Epithelial cell of proximal tubule (primary cell): Measurements from ENCODE around the gene PRPH. TPM values are rescaled to one million over a fixed set of nuclear protein-coding genes. Genes with fewer than 3 reads are reported as not detected.
"Not testable (repeated sequence)": the region's sequence is repeated elsewhere in the genome, so short reads cannot be mapped to it uniquely, and the experiment has no call there.

Source experiments
- DNase-seq: peaks from one replicate; pipeline ENCODE4 v3.0.0-alpha.2; 2011; ENCODE audit warnings: low read depth
- H3K4me3 ChIP-seq: 2 replicates; pipeline ENCODE4 v1.5.1; 2011; ENCODE audit warnings: low read depth, mild to moderate bottlenecking, low read length
- CTCF ChIP-seq: conservative IDR thresholded peaks from 2 replicates; pipeline ENCODE4 v1.5.1; 2012; ENCODE audit warnings: low read depth, mild to moderate bottlenecking, low read length
- total RNA-seq: library from RNA; depleted of rRNA; stranded (reverse); fragments of >200 nt; gene quantifications from 2 replicates; pipeline ENCODE4 v1.2.3, GENCODE V29; 2015

PRPH gene
- total RNA-seq, 1 donor from 2014 or later, result not detected

- no peak overlapping the region for H3K4me3 ChIP-seq
- no peak for DNase-seq
- TF ChIP-seq CTCF, result no peak
These were observed 21.9 kb upstream of the PRPH start for GRCh38 chr12:49272790-49273725.

- TF ChIP-seq CTCF, result no peak
- no peak overlapping the region for H3K4me3 ChIP-seq
- no peak for DNase-seq
These were observed 21.1 kb upstream of the PRPH start for GRCh38 chr12:49273726-49274395.

- no peak for DNase-seq
- no peak overlapping the region for H3K4me3 ChIP-seq
- TF ChIP-seq CTCF, result no peak
These were observed 20.4 kb upstream of the PRPH start for GRCh38 chr12:49274396-49275069.

GRCh38 chr12:49276304-49277290, 18.4 kb upstream of the PRPH start:
- no peak overlapping the region for H3K4me3 ChIP-seq
- DNase-seq, result no peak
- TF ChIP-seq CTCF, result no peak

- no peak for TF ChIP-seq CTCF
- DNase-seq, result no peak
- no peak overlapping the region for H3K4me3 ChIP-seq
These were observed 17.5 kb upstream of the PRPH start for GRCh38 chr12:49277466-49277865.

- no peak for TF ChIP-seq CTCF
- H3K4me3 ChIP-seq, result no peak overlapping the region
- no peak for DNase-seq
These were observed 15.2 kb upstream of the PRPH start for GRCh38 chr12:49279706-49280159.

GRCh38 chr12:49280545-49280944, 14.4 kb upstream of the PRPH start:
- not testable (repeated sequence) for DNase-seq, H3K4me3 ChIP-seq
